Glomerular endothelial cell (primary cell): ENCODE measurements around the gene KLK2. TPM values are rescaled to one million over a fixed set of nuclear protein-coding genes. Genes with fewer than 3 reads are reported as not detected.

Experiments used
- DNase-seq: peaks from one replicate; pipeline ENCODE4 v3.0.0-alpha.2; 2011; ENCODE audit warnings: low read depth, low spot score; ENCODE audit errors: extremely low read depth
- total RNA-seq: library from RNA; depleted of rRNA; stranded (reverse); fragments of >200 nt; gene quantifications from 2 replicates; pipeline ENCODE4 v1.2.3, GENCODE V29; 2015

The KLK2 gene
- total RNA-seq = not detected in 2 replicates

DNA sequence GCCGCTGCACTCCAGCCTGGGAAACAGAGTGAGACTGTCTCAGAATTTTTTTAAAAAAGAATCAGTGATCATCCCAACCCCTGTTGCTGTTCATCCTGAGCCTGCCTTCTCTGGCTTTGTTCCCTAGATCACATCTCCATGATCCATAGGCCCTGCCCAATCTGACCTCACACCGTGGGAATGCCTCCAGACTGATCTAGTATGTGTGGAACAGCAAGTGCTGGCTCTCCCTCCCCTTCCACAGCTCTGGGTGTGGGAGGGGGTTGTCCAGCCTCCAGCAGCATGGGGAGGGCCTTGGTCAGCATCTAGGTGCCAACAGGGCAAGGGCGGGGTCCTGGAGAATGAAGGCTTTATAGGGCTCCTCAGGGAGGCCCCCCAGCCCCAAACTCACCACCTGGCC lies at the start of gene KLK2:
Gene KLK2 (plus strand): TSS at position 384 of the 400 bp plus-strand sequence. CDS start 35 bp downstream, outside the sequence.
- DNase-seq = no peak

DNA sequence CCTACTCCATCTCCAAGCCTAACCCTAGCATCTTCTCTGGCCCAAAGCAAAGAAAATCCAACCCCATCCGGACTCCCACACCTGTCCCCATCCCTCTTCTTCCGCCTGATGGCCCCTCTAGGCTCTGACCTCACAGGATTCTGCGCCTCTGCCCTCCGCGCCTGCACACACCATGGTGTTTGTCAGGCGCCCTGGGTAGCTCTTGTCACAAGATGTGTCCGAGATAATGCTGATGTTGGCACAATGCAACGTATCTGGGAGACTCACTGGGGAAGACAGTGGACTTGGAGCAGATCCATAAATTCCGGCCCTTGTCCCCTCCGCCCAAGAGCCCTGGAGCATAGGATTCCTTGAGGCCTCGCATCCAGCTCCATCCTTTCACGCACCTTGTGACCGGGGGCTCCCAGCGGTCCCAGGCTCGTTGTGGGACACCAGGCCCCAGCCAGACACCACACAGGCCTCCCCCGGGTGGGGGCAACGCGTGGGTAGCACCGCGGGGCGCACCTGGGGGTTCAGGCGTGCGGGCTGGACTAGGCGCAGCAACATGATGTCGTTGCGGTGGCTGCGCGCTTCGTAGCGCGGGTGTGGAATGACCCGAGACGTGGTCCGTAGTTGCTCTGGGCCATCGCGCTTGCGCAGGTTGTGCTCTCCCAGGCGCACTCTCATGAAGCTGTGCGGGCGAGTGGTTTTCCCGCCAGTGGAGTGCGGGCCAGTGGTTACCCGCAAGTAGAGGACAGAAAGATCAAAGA lies 46.6 kb upstream of the KLK2 start:
- DNase-seq = no peak

- no peak for DNase-seq
These were observed 45.8 kb upstream of the KLK2 start for GRCh38 chr19:50827476-50827875.

GRCh38 chr19:50829801-50830200 lies 43.4 kb upstream of the KLK2 start:
- DNase-seq = no peak

GRCh38 chr19:50830266-50831025 lies 42.8 kb upstream of the KLK2 start:
- no peak for DNase-seq

DNA sequence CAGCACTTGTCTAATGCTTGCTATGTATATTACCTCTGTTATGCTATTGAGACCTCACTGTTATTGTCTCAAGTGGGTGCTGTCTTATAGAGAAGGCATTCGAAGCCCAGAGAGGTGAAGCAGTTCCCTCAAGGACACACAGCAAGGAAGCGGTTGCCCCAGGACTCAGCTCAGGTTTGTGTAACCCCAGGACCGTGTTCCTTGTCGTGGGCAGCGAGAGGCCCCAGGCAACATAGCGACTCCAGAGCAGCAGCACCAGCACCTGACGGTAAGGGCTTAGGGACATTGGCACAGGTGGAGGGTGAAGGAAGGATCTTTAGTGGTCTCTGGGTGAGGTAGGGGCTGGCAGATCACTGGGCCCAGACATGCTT lies 42.2 kb upstream of the KLK2 start:
- DNase-seq = no peak

- no peak for DNase-seq
These were observed 40.6 kb upstream of the KLK2 start for GRCh38 chr19:50832666-50833065.

DNA sequence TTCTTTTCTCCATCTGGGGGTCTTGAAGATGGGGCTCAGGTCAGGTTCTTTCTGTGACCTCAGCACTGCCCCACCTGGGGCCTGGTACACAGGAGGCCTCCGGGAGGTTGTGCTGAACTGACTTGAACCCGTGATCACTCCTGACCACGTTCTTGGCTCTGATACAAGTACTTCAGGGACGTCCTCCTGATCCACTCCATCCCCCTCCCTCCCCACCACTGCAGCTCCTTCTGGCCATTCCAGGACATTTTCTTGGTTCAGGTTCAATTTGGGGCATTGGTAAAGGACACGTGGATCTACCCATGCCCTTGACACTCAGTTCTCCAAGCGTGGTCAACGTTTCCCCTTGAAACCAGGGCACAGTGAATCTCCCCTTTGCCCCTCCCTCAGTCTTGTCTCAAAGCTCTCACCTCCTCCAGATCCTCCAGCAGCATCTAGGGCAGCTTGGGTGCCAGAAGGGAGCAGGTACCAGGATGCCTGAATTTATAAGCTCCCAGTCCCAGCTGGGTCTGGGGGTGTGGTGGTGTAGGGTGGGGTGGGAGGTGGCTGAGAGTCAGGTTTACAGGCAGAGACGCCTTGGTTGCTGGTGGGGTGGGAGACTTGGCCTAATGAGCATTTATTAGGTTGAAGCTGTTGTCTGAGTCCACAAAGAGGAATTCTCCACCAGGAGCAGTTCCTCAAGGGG lies 40.0 kb upstream of the KLK2 start, which contains the start of gene KLK15:
Gene KLK15 (minus strand): TSS at position 458 of the 685 bp plus-strand sequence. CDS start 2,082 bp downstream, outside the sequence.
- DNase-seq = no peak

DNA sequence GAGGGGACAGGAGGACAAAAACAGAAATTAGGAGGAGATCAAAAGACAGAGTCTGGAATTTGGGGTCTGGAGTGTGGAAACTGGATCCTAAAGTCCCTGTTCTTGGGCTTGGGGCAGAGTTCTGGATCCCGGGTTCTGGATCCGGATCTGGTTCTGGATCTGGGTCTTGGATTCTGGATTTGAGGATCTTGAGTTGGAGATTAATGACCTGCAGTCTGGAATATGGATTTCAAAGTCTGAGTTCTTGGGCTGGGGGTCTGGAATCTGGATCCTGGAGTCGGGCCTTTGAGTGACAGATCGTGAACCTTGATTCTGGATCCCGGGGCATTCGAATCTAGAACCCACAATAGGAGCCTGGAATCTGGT lies 39.5 kb upstream of the KLK2 start:
- DNase-seq = no peak

DNA sequence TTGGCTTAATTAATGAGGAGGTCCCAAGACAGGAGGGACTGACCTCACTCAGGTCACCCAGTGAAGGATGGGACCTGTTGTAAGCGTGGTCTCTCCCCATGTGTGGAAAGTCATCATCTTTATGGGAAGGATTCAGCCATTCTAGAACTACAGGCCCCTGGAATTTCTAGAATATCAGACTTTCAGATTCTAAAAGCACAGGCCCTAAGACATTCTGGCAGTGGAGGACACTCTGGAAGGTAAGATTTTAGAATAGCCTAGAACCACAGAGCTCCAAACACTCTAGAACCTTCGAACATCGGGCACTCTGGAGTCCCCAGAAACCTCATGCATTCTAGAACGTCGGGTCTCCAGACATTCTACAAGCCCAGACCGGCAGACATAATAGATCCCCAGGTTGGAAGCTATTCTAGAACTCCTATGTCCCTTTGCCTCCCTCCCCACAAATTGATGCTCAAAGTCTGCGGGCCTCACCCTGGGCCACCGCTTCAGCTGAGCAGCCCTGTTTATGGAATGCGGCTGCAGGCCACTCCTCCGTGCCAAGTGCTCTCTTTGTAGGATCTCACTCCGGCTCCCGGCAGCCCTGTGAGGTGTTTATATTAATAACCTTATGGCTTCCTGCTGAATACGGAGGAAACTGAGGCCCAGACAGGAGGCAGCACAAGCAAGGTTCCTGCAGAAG lies 38.0 kb upstream of the KLK2 start:
- DNase-seq = no peak

GRCh38 chr19:50835785-50836542 lies 37.3 kb upstream of the KLK2 start:
- no peak for DNase-seq

- DNase-seq = no peak
These were observed 36.6 kb upstream of the KLK2 start for GRCh38 chr19:50836543-50837195.

DNA sequence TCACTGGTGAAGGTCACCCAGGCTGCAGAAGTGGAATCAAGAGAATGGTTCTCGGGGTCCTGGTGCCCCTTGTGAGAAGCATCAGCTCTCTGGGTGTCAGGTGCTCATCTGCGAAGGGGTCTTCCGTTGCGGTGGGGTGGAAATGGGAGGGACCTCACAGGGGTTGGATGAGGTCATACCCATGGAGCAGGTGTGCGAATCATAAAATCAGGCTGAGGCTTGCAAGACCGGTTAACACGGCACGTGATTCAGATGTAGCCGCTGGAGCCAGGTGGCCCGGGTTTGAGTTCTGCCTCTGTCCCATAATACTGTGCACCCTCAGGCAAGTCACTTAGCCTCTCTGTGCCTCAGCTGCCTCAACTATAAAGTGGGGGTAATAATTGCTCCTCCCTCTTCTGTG lies 35.9 kb upstream of the KLK2 start:
- no peak for DNase-seq

DNA sequence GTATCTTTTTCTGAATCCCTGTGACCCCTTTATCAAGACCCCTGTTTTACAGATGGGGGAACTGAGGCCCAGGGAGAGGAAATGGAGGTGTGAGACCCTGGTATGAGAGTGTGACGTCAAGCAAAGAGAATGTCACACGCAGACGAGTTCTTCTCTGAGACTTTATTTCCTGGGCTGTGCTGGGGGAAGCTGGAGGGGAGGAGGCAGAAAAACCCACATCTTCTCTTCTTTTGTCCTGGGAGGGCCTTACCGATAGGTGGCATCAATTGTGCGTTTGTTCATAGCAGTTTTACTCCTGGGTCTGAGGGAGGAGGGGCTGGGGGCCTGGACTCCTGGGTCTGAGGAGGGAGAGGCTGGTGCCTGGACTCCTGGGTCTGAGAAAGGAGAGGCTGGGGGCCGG lies 35.0 kb upstream of the KLK2 start:
- no peak for DNase-seq

DNA sequence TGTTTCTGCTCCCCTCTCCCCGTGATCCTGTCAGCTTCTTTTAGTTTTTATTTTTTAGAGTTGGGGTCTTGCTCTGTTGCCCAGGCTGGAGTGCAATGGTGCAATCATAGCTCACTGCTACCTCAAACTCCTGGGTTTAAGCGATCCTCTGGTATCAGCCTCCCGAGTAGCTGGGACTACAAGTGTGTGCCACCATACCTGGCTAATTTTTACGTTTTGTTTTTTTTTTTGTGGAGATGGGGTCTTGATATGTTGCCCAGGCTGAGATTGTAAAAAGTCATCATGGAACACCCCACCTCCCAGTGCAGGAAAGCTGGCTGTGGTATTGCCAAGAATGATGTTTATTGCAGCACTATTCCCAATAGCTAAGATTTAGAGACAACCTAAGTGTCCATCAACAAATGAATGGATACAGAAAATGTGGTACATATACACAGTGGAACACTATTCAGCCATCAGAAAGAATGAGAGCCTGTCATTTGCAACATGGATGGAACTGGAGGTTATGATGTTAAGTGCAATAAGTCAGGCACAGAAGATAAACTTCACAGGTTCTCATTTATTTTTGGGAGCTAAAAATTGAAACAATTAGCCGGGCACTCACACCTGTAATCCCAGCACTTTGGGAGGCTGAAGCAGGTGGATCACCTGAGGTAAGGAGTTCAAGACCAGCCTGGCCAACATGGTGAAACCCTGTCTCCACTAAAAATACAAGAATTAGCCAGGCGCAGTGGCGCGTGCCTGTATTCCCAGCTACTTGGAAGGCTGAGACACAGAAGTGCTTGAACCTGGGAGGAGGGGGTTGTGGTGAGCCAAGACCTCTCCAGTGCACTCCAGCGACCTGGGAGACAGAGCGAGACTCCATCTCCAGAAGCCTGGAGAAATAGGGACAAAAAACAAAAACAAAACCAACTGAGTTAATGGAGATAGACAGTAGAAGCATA lies 33.3 kb upstream of the KLK2 start:
- no peak for DNase-seq

- no peak for DNase-seq
These were observed 31.1 kb upstream of the KLK2 start for GRCh38 chr19:50842130-50842529.

DNA sequence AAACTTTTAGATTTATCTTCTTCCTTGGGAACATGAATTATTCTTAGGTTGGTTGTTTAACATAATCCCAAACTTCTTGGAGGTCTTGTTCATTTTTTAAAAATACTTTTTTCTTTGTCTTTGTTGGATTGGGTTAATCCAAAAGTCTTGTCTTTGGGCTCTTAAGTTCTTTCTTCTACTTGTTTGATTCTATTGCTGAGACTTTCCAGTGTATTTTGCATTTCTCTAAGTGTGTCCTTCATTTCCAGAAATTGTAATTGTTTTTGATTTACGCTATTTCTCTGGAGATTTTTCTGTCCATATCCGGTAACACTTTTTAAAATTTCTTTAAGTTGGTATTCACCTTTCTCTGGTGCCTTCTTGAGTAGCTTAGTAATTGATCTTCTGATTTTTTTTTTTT lies 30.0 kb upstream of the KLK2 start:
- no peak for DNase-seq

DNA sequence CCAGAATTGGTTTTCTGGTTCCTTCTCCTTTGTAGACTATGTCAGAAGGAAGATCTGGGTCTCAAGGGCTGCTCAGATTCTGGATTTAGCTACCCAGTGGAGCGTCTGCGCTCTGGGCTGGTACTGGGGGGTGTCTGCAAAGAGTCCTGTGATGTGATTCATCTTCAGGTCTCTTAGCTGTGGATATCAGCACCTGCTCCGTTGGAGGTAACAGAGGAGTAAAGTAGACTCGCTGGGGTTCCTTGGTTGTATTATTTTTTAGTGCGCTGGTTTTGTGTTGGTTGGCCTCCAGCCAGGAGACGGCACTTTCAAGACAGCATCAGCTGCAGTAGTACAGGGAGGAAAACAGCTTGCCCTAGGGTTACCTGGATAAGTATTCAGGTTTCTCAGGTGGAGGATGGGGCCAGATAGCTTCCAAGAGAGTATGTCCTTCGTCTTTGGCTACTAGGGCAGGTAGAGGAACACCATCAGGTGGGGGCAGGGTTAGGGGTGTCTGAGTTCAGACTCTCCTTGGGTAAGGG lies 29.5 kb upstream of the KLK2 start:
- no peak for DNase-seq
